Hepatocyte (in vitro differentiated cells): ENCODE measurements around the gene MCTS1.
"Not testable (repeated sequence)": the region's sequence is repeated elsewhere in the genome, so short reads cannot be mapped to it uniquely, and the experiment has no call there.

Experiments
- CTCF ChIP-seq: fragments of 200-600 bp; sonication (generic); IDR thresholded peaks from 2 replicates; pipeline ENCODE4 v1.5.1; 2016; ENCODE audit warnings: antibody characterized with exemption, mild to moderate bottlenecking; ENCODE audit not compliant: poor library complexity
- EZH2 ChIP-seq: fragments of 200-600 bp; sonication (generic); IDR thresholded peaks from 2 replicates; pipeline ENCODE4 v1.6.1; 2016; ENCODE audit warnings: antibody characterized with exemption, mild to moderate bottlenecking, borderline replicate concordance
- EZH2phosphoT487 ChIP-seq: fragments of 200-600 bp; sonication (generic); IDR thresholded peaks from one replicate; pipeline ENCODE4 v1.6.1; 2018; ENCODE audit warnings: antibody characterized with exemption, mild to moderate bottlenecking, low read depth, moderate library complexity; ENCODE audit not compliant: unreplicated experiment, severe bottlenecking

- TF ChIP-seq CTCF, EZH2, EZH2phosphoT487: not testable (repeated sequence)
Observed at GRCh38 chrX:120573806-120574205, 30.1 kb upstream of the MCTS1 start.
